Left colon (tissue), 2 donors: ENCODE measurements around the gene CEMP1. TPM values are rescaled to one million over a fixed set of nuclear protein-coding genes. Genes with fewer than 3 reads are reported as not detected.

Experiments used
- ATAC-seq: fragments of 200-7000 bp; cut with Tn5 transposase; one replicate; pipeline ENCODE4 v1.9.1; 2020; ENCODE audit warnings: mild to moderate bottlenecking, moderate library complexity
- DNase-seq, 2 donors: peaks; one replicate each; pipeline ENCODE4 v3.0.0-alpha.2; 2020
- intact Hi-C, 2 donors: fragments of 100-400 bp; cut with DNase I in 1 of 2; cut with micrococcal nuclease in 1 of 2; formaldehyde crosslinking; loops; one replicate each; pipeline versions ENCODE4 v1.11.2 to v1.14.0; 2022; cut with DNase I, micrococcal nuclease
- total RNA-seq, 2 donors: library from RNA; stranded (reverse); fragmentation: NEBNext Ultra II Directional; extraction: Animal tissue kit (Norgen Biotek cat#: 25700); gene quantifications; one replicate each; pipeline ENCODE4 v1.2.1, GENCODE V29; 2021
- donor health status: DM: no; HTN: no; CAD: no.
- donor health status: DM: yes; HTN: yes; CAD: no.

The CEMP1 gene
- total RNA-seq, 2 donors from 2014 or later = 0.70 TPM

DNA sequence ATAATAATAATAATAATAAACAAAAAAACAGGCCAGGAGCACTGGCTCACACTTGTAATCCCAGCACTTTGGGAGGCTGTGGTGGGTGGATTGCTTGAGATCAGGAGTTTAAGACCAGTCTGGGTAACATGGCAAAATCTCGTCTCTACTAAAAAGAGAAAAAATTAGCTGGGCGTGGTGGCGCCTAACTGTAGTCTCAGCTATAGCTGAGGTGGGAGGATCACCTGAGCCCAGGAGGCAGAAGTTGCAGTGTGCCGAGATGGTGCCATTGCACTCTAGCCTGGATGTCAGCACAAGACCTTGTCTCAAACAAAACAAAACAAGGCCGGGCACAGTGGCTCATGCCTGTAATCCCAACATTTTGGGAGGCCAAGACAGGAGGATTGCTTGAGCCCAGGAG is 36.2 kb downstream of the CEMP1 start:
- intact Hi-C loops = loop anchor here in 1 of 2 donors (10.0 kb wide), 1 partner anchor 150 kb away; the partner anchor contains the start of gene ABCA3
- DNase-seq = no peak
- ATAC-seq = no peak

DNA sequence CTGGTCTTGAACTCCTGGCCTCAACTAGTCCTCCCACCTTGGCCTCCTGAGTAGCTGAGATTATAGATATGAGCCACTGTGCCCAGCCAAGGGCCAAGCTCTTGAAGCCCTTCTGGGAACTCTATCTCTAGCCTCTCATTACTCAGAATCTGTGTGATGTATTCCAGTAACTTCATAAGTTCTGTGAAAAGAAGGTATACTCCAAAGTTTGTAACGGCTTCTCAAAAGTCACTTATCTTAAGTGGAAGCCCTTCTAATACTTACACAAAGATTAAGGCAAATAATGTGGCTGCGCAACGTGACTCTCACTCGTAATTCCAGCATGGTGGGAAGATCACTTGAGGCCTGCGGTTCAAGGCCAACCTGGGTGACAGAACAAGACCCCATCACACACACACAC is 36.6 kb downstream of the CEMP1 start:
- ATAC-seq (no peak), DNase-seq (no peak)
- intact Hi-C loops = loop anchor here in 1 of 2 donors (10.0 kb wide), 1 partner anchor 150 kb away; the partner anchor contains the start of gene ABCA3

DNA sequence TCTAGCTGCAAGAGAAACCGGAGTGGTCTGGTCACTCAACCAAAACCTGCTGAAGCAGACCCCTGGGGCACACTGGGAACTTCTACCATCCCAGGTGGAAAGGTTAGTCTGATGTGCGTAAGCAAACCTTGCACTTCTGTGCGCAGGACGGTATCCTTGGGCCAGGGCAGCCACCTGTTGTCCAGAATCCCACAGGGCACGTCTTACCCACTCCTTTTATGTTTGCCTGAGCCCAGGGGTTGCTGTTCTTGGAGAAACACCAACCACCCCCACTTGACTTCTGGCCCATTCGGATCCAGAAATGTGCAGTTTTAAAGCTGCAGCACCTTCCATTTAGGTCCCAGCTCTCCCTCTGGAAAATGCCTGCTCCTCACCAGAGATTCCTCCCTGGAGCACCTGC is 37.6 kb downstream of the CEMP1 start:
- intact Hi-C loops = loop anchor here in 1 of 2 donors (10.0 kb wide), 1 partner anchor 149 kb away; the partner anchor contains the start of gene ABCA3
- DNase-seq = no peak
- no peak for ATAC-seq

- intact Hi-C loops = loop anchor here in 1 of 2 donors (10.0 kb wide), 1 partner anchor 147 kb away; the partner anchor contains the start of gene ABCA3
- DNase-seq (peak in 1 of 2 donors; percentile 18), ATAC-seq (peak; percentile 87)
Observed at GRCh38 chr16:2492292-2492691, 38.9 kb downstream of the CEMP1 start.

- DNase-seq (no peak), ATAC-seq (no peak)
- intact Hi-C loops = loop anchor here in 1 of 2 donors (10.0 kb wide), 1 partner anchor 146 kb away; the partner anchor contains the start of gene ABCA3
Observed at GRCh38 chr16:2490190-2491105, 40.8 kb downstream of the CEMP1 start.

DNA sequence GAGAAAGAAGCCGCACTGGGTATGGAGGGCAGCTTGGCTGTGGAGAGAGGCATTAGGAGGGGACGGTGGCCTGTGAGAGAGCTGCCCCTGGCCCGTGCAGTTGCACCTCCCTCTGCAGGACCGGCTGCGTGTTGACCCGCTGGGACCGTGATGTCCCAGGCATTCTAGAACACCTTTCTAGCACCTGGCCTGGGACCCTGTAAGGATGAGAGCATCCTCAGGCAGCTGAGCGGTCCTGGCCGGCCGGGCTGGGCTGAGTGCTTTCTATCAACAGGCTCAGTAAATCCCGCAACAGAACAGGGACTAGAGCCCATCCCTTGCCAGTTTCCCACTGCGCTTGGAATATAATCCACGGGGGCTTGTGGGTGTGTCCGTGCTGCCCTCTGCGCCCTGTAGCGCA is 41.6 kb downstream of the CEMP1 start:
- DNase-seq (no peak), ATAC-seq (no peak)
- intact Hi-C loops = no loop called here

GRCh38 chr16:2487903-2488531 is 43.2 kb downstream of the CEMP1 start:
- no peak for DNase-seq
- intact Hi-C loops = no loop called here
- no peak for ATAC-seq

DNA sequence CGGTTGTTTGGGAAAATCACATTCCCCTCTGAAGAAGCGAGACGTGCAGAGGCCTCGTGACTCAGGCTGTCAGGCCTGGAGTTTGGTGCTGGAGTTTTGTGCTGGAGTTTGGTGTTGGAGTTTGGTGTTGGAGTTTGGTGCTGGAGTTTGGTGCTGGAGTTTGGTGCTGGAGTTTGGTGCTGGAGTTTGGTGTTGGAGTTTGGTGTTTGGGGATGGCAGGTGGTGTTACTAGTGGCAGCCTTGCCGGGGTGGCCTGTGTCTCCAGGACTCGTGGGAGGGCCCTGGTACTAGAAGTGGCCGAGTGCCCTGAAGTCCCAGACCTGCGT is 43.7 kb downstream of the CEMP1 start:
- ATAC-seq (no peak), DNase-seq (no peak)
- intact Hi-C loops = no loop called here

GRCh38 chr16:2486645-2487516 is 44.3 kb downstream of the CEMP1 start:
- ATAC-seq = peak; percentile 94
- intact Hi-C loops = no loop called here
- peak; percentile 74 to 81 for DNase-seq

DNA sequence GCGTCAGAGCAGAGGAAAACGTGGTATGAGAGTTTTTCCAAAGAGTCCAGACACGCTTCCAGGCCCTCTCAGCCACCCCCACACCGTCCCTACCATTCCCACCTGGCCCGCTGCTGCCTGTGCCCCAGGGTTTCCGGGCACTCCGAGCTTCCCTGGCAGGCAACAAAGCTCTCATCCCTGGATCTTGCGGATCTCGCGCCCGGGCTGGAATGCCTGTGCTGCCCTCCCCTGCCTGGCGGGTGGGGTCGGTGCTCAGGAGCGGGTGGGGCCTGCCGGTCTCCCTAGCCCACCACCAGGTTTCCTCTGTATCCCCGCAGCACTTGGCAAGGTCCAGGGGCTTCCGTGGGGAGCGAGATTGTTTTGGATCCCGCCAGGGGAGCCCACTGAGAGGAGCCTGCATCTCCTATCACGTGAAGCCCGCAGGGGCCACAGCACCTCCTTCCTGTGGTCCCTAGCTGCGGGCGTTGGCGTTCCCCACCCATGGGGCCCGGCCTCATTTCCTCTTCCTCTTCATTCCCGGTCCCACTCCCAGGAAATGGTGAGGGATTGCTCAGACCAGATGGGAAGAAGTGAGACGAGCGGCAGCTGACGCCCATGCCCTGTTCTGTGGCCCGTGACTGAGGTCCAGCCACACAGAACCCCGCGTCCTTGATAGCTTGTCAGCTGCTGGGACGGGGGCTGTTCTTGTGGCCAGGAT is 45.2 kb downstream of the CEMP1 start:
- DNase-seq (peak in 1 of 2 donors; percentile 7), ATAC-seq (no peak)
- intact Hi-C loops = no loop called here

DNA sequence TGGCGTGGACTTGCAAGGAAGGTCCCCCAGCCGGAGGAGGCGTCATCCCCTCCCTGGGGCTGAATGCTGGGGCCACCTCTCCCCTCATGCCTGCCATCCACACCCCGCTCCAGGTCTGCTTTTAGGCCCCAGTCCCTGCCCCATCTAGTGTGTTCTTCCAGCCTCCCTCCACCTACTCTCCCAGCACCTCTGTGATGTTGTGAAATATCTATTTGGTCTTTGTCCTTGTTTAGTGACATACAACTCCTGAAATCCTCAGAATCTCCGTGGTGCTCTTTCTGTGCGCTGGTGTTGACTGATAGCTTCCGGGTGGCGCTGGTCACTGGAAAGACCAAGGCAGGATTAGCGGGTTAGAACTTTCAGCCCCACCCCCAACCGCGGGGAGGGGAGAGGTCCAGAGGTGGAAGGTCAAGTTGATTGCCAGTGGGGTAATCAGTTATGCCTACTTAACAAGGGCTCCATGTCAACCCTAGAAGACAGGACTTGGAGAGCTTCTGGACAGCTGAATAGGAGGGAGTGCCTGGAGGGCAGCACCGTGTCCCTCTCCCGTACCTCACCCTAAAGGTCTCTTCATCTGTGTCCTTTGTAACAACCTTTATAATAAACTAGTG is 46.2 kb downstream of the CEMP1 start:
- no peak for DNase-seq
- ATAC-seq = no peak
- intact Hi-C loops = no loop called here

- intact Hi-C loops = no loop called here
- ATAC-seq (no peak), DNase-seq (no peak)
Observed at GRCh38 chr16:2483939-2484897, 47.0 kb downstream of the CEMP1 start.

DNA sequence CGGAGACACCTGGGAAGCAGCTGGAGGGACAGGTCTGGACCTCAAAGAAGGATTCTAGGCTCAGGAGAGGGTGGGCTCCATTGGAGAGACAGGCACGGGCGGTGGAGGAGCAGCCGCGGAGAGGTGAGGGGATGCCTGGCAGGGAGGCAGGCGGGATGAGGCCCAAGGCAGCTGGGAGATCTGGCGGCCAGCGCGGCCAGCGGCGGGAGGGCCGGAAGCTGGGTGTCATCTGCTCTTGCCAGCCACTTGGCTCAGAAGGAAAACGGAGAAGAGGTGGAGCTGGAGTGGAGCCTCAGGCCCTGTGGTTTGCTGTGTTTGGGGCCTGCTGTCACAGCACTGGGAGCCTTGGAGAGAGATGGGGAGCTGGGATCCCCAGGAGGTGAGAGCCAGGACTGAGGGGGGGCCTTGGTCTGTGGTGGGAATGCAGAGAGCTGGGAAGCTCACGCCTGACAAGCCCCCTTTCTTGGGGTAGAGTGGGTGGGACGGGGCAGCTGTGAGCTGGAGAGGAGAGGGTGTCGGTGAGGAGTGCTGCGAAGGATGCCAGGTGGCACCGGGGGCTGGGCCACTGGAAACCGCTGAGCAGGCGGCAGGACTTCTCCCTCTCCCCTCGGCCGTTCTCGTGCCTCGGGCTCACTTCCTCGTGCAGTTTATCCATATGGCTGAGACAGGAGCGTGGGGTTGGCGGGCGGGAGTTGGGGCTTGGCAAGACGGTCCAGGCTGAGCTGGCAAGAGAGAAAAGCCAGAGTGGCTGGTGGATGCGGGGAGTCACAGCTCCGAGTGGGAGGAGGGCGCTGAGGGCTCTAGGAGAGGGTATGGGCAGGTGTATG is 48.3 kb downstream of the CEMP1 start:
- peak in 1 of 2 donors; percentile 29 for DNase-seq
- ATAC-seq = no peak
- intact Hi-C loops = no loop called here

GRCh38 chr16:2482249-2482648 is 49.0 kb downstream of the CEMP1 start:
- ATAC-seq = no peak
- intact Hi-C loops = no loop called here

GRCh38 chr16:2481676-2482075 is 49.5 kb downstream of the CEMP1 start:
- ATAC-seq (no peak), DNase-seq (peak in 1 of 2 donors; percentile 3)
- intact Hi-C loops = no loop called here

More at GRCh38 chr16:2482249-2482648, 49.0 kb downstream of the CEMP1 start:
- peak in 1 of 2 donors; percentile 6 for DNase-seq

- intact Hi-C loops = no loop called here
- ATAC-seq (peak; percentile 96), DNase-seq (peak; percentile 78 to 88)
Observed at GRCh38 chr16:2480948-2481347, 50.3 kb downstream of the CEMP1 start.
